ENCODE data around the gene WFDC10A.

The WFDC10A gene

DNA sequence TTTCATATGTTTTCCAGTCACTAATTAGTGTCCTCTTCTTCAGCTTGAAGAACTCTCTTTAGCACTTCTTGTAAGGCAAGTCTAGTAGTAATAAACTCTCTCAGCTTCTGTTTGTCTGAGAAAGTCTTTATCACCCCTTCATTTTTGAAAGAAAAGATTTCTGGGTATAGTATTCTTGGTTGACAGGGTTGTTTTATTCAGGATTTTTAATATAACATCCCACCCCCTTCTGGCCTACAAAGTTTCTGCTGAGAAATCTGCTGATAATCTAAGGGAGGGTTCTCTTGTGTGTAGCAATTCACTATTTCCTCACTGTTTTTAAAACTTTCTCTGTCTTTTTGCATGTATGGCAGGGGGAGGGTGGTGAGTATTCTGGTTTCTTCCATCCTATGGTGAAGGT lies 50.1 kb downstream of the WFDC10A start:
- TF ChIP-seq SIN3A (IDR thresholded peaks at IDR 0.05; ENCODE audit: borderline replicate concordance, insufficient read depth, low read length) (no peak), TAF1 (IDR thresholded peaks at IDR 0.05; ENCODE audit: borderline replicate concordance, insufficient read depth, low read length) (no peak), POLR2AphosphoS5 (IDR thresholded peaks at IDR 0.05; ENCODE audit: low read depth, low read length) (no peak), FOXP2 (optimal IDR thresholded peaks at IDR 0.05; ENCODE audit: borderline replicate concordance, extremely low read depth, extremely low read length, insufficient read depth) (no peak)
- TF ChIP-seq, protein P1, sequence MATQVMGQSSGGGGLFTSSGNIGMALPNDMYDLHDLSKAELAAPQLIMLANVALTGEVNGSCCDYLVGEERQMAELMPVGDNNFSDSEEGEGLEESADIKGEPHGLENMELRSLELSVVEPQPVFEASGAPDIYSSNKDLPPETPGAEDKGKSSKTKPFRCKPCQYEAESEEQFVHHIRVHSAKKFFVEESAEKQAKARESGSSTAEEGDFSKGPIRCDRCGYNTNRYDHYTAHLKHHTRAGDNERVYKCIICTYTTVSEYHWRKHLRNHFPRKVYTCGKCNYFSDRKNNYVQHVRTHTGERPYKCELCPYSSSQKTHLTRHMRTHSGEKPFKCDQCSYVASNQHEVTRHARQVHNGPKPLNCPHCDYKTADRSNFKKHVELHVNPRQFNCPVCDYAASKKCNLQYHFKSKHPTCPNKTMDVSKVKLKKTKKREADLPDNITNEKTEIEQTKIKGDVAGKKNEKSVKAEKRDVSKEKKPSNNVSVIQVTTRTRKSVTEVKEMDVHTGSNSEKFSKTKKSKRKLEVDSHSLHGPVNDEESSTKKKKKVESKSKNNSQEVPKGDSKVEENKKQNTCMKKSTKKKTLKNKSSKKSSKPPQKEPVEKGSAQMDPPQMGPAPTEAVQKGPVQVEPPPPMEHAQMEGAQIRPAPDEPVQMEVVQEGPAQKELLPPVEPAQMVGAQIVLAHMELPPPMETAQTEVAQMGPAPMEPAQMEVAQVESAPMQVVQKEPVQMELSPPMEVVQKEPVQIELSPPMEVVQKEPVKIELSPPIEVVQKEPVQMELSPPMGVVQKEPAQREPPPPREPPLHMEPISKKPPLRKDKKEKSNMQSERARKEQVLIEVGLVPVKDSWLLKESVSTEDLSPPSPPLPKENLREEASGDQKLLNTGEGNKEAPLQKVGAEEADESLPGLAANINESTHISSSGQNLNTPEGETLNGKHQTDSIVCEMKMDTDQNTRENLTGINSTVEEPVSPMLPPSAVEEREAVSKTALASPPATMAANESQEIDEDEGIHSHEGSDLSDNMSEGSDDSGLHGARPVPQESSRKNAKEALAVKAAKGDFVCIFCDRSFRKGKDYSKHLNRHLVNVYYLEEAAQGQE (IDR thresholded peaks at IDR 0.05; ENCODE audit: insufficient read depth in 1 of 2, low read depth in 2 of 2, low read length in 2 of 2), result no peak
